WTC11 (cell line): Measurements from ENCODE around the gene ASPHD1. TPM values are rescaled to one million over a fixed set of nuclear protein-coding genes. Genes with fewer than 3 reads are reported as not detected.

ENCODE experiments used
- ATAC-seq: fragments of 200-7000 bp; cut with Tn5 transposase; 2 replicates; pipeline ENCODE4 v1.10.0; 2021; ENCODE audit warnings: mild to moderate bottlenecking, moderate library complexity
- CTCF ChIA-PET: fragments of 300-600 bp; sonication (Branson Sonifier 250); formaldehyde crosslinking; loops from one replicate; lab custom pipeline; 2021; ENCODE audit warnings: antibody characterized with exemption; lab: Charles Lee
- POLR2A ChIA-PET: fragments of 350-600 bp; sonication (Branson Sonifier 250); formaldehyde crosslinking; loops from one replicate; lab custom pipeline; 2021; ENCODE audit warnings: antibody characterized with exemption; lab: Charles Lee
- DNase-seq: peaks from one replicate; pipeline ENCODE4 v3.0.0; 2021; ENCODE audit warnings: low spot score
- H3K27ac Mint-ChIP-seq: 2 replicates; pipeline ENCODE4 v1.8.0; 2021; ENCODE audit warnings: mixed read lengths
- H3K27me3 Mint-ChIP-seq: 2 replicates; pipeline ENCODE4 v1.8.0; 2021; ENCODE audit warnings: low read depth, mild to moderate bottlenecking, moderate library complexity, mixed read lengths
- H3K36me3 Mint-ChIP-seq: 2 replicates; pipeline ENCODE4 v1.8.0; 2021; ENCODE audit warnings: mixed read lengths
- H3K4me1 Mint-ChIP-seq: 2 replicates; pipeline ENCODE4 v1.8.0; 2022; ENCODE audit warnings: mixed read lengths
- H3K4me3 Mint-ChIP-seq: 2 replicates; pipeline ENCODE4 v1.8.0; 2021; ENCODE audit warnings: mild to moderate bottlenecking, moderate library complexity, mixed read lengths
- H3K9me3 Mint-ChIP-seq: 2 replicates; pipeline ENCODE4 v1.8.0; 2021; ENCODE audit warnings: mixed read lengths
- ARID4B ChIP-seq: sonication (generic); formaldehyde crosslinking; IDR thresholded peaks from 2 replicates; pipeline ENCODE4 v1.8.0; 2023; ENCODE audit warnings: missing genetic modification reagents, mild to moderate bottlenecking, borderline replicate concordance
- CBFB ChIP-seq: sonication (generic); formaldehyde crosslinking; IDR thresholded peaks from 2 replicates; pipeline ENCODE4 v1.8.1; 2022; ENCODE audit warnings: mild to moderate bottlenecking, low read depth, missing genetic modification reagents
- CDX4 ChIP-seq: fragments of 250-450 bp; sonication (Bioruptor Pico); IDR thresholded peaks from 2 replicates; pipeline ENCODE4 v1.9.0; 2021; ENCODE audit warnings: moderate library complexity, mild to moderate bottlenecking, inconsistent platforms, borderline replicate concordance
- CREM ChIP-seq: sonication (generic); formaldehyde crosslinking; IDR thresholded peaks from 2 replicates; pipeline ENCODE4 v1.8.1; 2022; ENCODE audit warnings: mild to moderate bottlenecking, missing genetic modification reagents, moderate library complexity
- E2F5 ChIP-seq: sonication (generic); formaldehyde crosslinking; IDR thresholded peaks from 2 replicates; pipeline ENCODE4 v1.8.1; 2022; ENCODE audit warnings: mild to moderate bottlenecking, moderate library complexity, missing genetic modification reagents
- FOXP1 ChIP-seq: sonication (generic); formaldehyde crosslinking; IDR thresholded peaks from 2 replicates; pipeline ENCODE4 v1.8.0; 2022; ENCODE audit warnings: missing genetic modification reagents, mild to moderate bottlenecking, moderate library complexity, borderline replicate concordance
- IRF1 ChIP-seq: sonication (generic); formaldehyde crosslinking; IDR thresholded peaks from 2 replicates; pipeline ENCODE4 v1.8.0; 2023; ENCODE audit warnings: missing genetic modification reagents
- NFYB ChIP-seq: sonication (generic); formaldehyde crosslinking; conservative IDR thresholded peaks from 2 replicates; pipeline ENCODE4 v1.8.0; 2022; ENCODE audit warnings: low read depth, missing genetic modification reagents
- PRRX2 ChIP-seq: fragments of 250-450 bp; sonication (Bioruptor Pico); IDR thresholded peaks from 2 replicates; pipeline ENCODE4 v1.8.0; 2021; ENCODE audit warnings: mild to moderate bottlenecking
- TP53 ChIP-seq: sonication (generic); formaldehyde crosslinking; IDR thresholded peaks from 2 replicates; pipeline ENCODE4 v1.8.1; 2023; ENCODE audit warnings: mild to moderate bottlenecking, missing genetic modification reagents
- ZNF232 ChIP-seq: sonication (generic); formaldehyde crosslinking; IDR thresholded peaks from 2 replicates; pipeline ENCODE4 v1.8.0; 2022; ENCODE audit warnings: mild to moderate bottlenecking, missing genetic modification reagents
- ZNF396 ChIP-seq: fragments of 250-450 bp; sonication (Bioruptor Pico); IDR thresholded peaks from 2 replicates; pipeline ENCODE4 v1.8.0; 2021; ENCODE audit warnings: mild to moderate bottlenecking, moderate library complexity, borderline replicate concordance
- ZNF416 ChIP-seq: fragments of 250-450 bp; sonication (Bioruptor Pico); IDR thresholded peaks from 2 replicates; pipeline ENCODE4 v1.9.0; 2021; ENCODE audit warnings: mild to moderate bottlenecking, inconsistent platforms
- ZNF423 ChIP-seq: fragments of 250-450 bp; sonication (Bioruptor Pico); IDR thresholded peaks from 2 replicates; pipeline ENCODE4 v2.1.2; 2022; ENCODE audit warnings: mild to moderate bottlenecking, moderate library complexity
- ZNF671 ChIP-seq: fragments of 250-450 bp; sonication (Bioruptor Pico); IDR thresholded peaks from 2 replicates; pipeline ENCODE4 v1.8.0; 2021; ENCODE audit warnings: mild to moderate bottlenecking
- total RNA-seq: library from RNA; stranded (reverse); gene quantifications from 3 replicates; pipeline ENCODE4 v1.2.3, GENCODE V29; 2021
- TF ChIP-seq, protein P1 (sequence below): sonication (generic); formaldehyde crosslinking; IDR thresholded peaks from 2 replicates; pipeline ENCODE4 v1.8.1; 2023; ENCODE audit warnings: mild to moderate bottlenecking, moderate library complexity, missing genetic modification reagents
- TF ChIP-seq, protein P2 (sequence below): fragments of 250-450 bp; sonication (Bioruptor Pico); IDR thresholded peaks from 2 replicates; pipeline ENCODE4 v1.9.0; 2021; ENCODE audit warnings: mild to moderate bottlenecking, borderline replicate concordance
- TF ChIP-seq, protein P3 (sequence below): sonication (generic); formaldehyde crosslinking; IDR thresholded peaks from 2 replicates; pipeline ENCODE4 v1.8.0; 2022; ENCODE audit warnings: mild to moderate bottlenecking, missing genetic modification reagents

The ASPHD1 gene
- total RNA-seq, 1 experiment from 2014 or later = 26.9 TPM

DNA sequence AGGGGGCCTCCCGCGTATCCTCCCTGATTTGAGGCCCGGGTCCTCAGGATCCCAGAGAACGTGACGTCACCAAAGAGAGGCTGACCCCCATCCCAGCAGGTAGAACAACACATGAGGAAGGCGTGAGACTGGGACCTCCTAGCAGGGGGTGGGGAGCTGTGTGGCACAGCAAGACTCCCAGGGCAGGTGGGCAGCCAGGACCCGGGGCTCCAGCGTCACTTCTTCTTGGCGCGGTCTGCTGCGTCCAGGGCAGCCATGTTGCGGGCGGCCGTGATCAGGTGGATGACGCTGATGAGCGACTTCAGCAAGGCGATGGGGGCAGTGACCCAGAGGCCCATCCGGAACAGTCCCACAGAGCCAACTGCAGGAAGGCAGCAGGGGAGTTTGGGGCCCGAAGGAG, 41.3 kb upstream of the ASPHD1 start (continued):
- TF ChIP-seq, protein P1, sequence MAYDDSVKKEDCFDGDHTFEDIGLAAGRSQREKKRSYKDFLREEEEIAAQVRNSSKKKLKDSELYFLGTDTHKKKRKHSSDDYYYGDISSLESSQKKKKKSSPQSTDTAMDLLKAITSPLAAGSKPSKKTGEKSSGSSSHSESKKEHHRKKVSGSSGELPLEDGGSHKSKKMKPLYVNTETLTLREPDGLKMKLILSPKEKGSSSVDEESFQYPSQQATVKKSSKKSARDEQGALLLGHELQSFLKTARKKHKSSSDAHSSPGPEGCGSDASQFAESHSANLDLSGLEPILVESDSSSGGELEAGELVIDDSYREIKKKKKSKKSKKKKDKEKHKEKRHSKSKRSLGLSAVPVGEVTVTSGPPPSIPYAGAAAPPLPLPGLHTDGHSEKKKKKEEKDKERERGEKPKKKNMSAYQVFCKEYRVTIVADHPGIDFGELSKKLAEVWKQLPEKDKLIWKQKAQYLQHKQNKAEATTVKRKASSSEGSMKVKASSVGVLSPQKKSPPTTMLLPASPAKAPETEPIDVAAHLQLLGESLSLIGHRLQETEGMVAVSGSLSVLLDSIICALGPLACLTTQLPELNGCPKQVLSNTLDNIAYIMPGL (CRISPR knock-in tag) = no peak
- TF ChIP-seq ARID4B (no peak), NFYB (CRISPR knock-in tag) (no peak), E2F5 (CRISPR knock-in tag) (no peak)
- TF ChIP-seq, protein P2, sequence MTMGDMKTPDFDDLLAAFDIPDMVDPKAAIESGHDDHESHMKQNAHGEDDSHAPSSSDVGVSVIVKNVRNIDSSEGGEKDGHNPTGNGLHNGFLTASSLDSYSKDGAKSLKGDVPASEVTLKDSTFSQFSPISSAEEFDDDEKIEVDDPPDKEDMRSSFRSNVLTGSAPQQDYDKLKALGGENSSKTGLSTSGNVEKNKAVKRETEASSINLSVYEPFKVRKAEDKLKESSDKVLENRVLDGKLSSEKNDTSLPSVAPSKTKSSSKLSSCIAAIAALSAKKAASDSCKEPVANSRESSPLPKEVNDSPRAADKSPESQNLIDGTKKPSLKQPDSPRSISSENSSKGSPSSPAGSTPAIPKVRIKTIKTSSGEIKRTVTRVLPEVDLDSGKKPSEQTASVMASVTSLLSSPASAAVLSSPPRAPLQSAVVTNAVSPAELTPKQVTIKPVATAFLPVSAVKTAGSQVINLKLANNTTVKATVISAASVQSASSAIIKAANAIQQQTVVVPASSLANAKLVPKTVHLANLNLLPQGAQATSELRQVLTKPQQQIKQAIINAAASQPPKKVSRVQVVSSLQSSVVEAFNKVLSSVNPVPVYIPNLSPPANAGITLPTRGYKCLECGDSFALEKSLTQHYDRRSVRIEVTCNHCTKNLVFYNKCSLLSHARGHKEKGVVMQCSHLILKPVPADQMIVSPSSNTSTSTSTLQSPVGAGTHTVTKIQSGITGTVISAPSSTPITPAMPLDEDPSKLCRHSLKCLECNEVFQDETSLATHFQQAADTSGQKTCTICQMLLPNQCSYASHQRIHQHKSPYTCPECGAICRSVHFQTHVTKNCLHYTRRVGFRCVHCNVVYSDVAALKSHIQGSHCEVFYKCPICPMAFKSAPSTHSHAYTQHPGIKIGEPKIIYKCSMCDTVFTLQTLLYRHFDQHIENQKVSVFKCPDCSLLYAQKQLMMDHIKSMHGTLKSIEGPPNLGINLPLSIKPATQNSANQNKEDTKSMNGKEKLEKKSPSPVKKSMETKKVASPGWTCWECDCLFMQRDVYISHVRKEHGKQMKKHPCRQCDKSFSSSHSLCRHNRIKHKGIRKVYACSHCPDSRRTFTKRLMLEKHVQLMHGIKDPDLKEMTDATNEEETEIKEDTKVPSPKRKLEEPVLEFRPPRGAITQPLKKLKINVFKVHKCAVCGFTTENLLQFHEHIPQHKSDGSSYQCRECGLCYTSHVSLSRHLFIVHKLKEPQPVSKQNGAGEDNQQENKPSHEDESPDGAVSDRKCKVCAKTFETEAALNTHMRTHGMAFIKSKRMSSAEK (CRISPR knock-in tag) = no peak
- TF ChIP-seq, protein P3, sequence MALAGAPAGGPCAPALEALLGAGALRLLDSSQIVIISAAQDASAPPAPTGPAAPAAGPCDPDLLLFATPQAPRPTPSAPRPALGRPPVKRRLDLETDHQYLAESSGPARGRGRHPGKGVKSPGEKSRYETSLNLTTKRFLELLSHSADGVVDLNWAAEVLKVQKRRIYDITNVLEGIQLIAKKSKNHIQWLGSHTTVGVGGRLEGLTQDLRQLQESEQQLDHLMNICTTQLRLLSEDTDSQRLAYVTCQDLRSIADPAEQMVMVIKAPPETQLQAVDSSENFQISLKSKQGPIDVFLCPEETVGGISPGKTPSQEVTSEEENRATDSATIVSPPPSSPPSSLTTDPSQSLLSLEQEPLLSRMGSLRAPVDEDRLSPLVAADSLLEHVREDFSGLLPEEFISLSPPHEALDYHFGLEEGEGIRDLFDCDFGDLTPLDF (CRISPR knock-in tag) = no peak

GRCh38 chr16:29860218-29860617, 40.1 kb upstream of the ASPHD1 start:
- H3K27ac Mint-ChIP-seq = 0 out of 2 replicates have a peak overlapping the region, but pooled peaks have one; percentile 7
- CTCF ChIA-PET = interaction anchor here (1.1 kb wide), 1 partner anchor 12 kb away, joined by 5 read pairs; no protein-coding TSS in a partner anchor
- H3K4me1 Mint-ChIP-seq = peaks cover 12% of the 10 kb centered on the region
- no peak overlapping the region for H3K4me3 Mint-ChIP-seq
- DNase-seq (no peak), ATAC-seq (no peak)
- POLR2A ChIA-PET = no interaction called here
- no peaks in the 10 kb centered on the region for H3K27me3 Mint-ChIP-seq
- H3K9me3 Mint-ChIP-seq = no peaks in the 10 kb centered on the region
- H3K36me3 Mint-ChIP-seq = peaks cover 13% of the 10 kb centered on the region
- TF ChIP-seq ZNF232 (CRISPR knock-in tag) (no peak), PRRX2 (CRISPR knock-in tag) (no peak), IRF1 (CRISPR knock-in tag) (no peak), ZNF423 (no peak), FOXP1 (no peak), ZNF416 (CRISPR knock-in tag) (no peak), CREM (CRISPR knock-in tag) (no peak), CBFB (no peak), ZNF671 (CRISPR knock-in tag) (no peak), CDX4 (CRISPR knock-in tag) (no peak), TP53 (CRISPR knock-in tag) (no peak), ZNF396 (CRISPR knock-in tag) (no peak)
- TF ChIP-seq, protein P1 (CRISPR knock-in tag) = no peak
